ENCODE results near the gene CEP57L1. TPM values are rescaled to one million over a fixed set of nuclear protein-coding genes. Genes with fewer than 3 reads are reported as not detected.

CEP57L1 gene
- total RNA-seq, 1 experiment from 2014 or later = 8.4 TPM

DNA sequence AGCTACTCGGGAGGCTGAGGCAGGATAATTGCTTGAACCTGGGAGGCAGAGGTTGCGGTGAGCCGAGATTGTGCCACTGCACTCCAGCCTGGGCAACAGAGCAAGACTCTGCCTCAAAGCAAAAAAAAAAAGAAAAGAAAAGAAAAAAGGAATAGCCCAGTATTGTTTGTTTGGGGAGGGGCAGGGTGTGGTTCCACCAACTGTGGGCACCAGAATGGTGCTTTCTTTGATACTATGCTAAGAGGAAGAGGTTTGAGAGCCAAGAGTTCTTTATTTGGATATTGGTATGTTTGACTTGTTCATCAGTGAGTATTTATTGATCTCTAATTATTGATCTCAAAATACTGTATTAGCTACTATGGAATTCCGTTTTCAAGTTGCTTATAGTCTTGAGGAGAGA lies 72.3 kb downstream of the CEP57L1 start:
- no peaks in the 10 kb centered on the region for H3K9me3 Mint-ChIP-seq
- H3K27ac ChIP-seq (ENCODE audit: insufficient read length, low read depth, low read length) = no peak overlapping the region
- no peaks in the 10 kb centered on the region for H3K79me1 ChIP-seq (ENCODE audit: insufficient read depth, low read depth, low read length, poor library complexity, severe bottlenecking)
- H3K4ac ChIP-seq (ENCODE audit: low read depth, low read length) = no peak overlapping the region
- H2BK20ac ChIP-seq (ENCODE audit: low read depth, low read length, poor library complexity, severe bottlenecking) = no peak overlapping the region
- H3K9ac ChIP-seq (ENCODE audit: extremely low read depth, insufficient read length, low read length) = no peak overlapping the region
- no peaks in the 10 kb centered on the region for H3K36me3 Mint-ChIP-seq (ENCODE audit: insufficient read depth in 1 of 3, low read depth in 3 of 3)
- no peak overlapping the region for H3T11ph ChIP-seq (ENCODE audit: low read length)
- H3K4me1 ChIP-seq (ENCODE audit: insufficient read depth, low read length) = no peaks in the 10 kb centered on the region
- H3K27me3 ChIP-seq (ENCODE audit: insufficient read depth, low read length) = no peaks in the 10 kb centered on the region; the same call in 1 of the 2 replicates
- no peak overlapping the region for H2BK120ac ChIP-seq (ENCODE audit: low read depth, low read length, poor library complexity, severe bottlenecking)
- H3K18ac ChIP-seq (ENCODE audit: insufficient read length, low read depth, low read length) = no peak overlapping the region
- no peak overlapping the region for H2BK12ac ChIP-seq (ENCODE audit: insufficient read length, low read depth, low read length)
- H3K4me1 Mint-ChIP-seq = no peaks in the 10 kb centered on the region
- WGBS (ENCODE audit: extremely low coverage, insufficient read length, low lambda C conversion rate) = no CpG with 5 or more reads among the region's 4 CpGs
- no peaks in the 10 kb centered on the region for H3K23me2 ChIP-seq (ENCODE audit: insufficient read length, low read depth, low read length, poor library complexity, severe bottlenecking)
- no peak overlapping the region for H4K8ac ChIP-seq (replicated peaks; ENCODE audit: insufficient read length, low read depth, low read length)
- no peak overlapping the region for H3K4me3 Mint-ChIP-seq
- no peak overlapping the region for H2AFZ ChIP-seq (ENCODE audit: low read length)
- TF ChIP-seq, protein P1, sequence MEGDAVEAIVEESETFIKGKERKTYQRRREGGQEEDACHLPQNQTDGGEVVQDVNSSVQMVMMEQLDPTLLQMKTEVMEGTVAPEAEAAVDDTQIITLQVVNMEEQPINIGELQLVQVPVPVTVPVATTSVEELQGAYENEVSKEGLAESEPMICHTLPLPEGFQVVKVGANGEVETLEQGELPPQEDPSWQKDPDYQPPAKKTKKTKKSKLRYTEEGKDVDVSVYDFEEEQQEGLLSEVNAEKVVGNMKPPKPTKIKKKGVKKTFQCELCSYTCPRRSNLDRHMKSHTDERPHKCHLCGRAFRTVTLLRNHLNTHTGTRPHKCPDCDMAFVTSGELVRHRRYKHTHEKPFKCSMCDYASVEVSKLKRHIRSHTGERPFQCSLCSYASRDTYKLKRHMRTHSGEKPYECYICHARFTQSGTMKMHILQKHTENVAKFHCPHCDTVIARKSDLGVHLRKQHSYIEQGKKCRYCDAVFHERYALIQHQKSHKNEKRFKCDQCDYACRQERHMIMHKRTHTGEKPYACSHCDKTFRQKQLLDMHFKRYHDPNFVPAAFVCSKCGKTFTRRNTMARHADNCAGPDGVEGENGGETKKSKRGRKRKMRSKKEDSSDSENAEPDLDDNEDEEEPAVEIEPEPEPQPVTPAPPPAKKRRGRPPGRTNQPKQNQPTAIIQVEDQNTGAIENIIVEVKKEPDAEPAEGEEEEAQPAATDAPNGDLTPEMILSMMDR (conservative IDR thresholded peaks at IDR 0.05) = no peak
- no peak for DNase-seq
- H4K20me1 ChIP-seq (ENCODE audit: control insufficient read depth, insufficient read depth, insufficient read length) = no peaks in the 10 kb centered on the region
- no peak overlapping the region for H2AK5ac ChIP-seq (ENCODE audit: insufficient read length, low read length)
- H3K4me2 ChIP-seq (ENCODE audit: insufficient read depth, insufficient read length, low read length) = no peak overlapping the region
- no peaks in the 10 kb centered on the region for H3K9me3 ChIP-seq (ENCODE audit: control insufficient read depth, low read depth, low read length)
- no peak overlapping the region for H4K91ac ChIP-seq (ENCODE audit: insufficient read length, low read depth, low read length)
- H4K5ac ChIP-seq (ENCODE audit: insufficient read length, low read depth, low read length) = no peak overlapping the region
- H3K56ac ChIP-seq (ENCODE audit: insufficient read length, low read depth, low read length) = no peak overlapping the region
- H3K27me3 Mint-ChIP-seq (ENCODE audit: low read depth) = no peaks in the 10 kb centered on the region
- H2BK15ac ChIP-seq (ENCODE audit: low read depth, low read length) = no peak overlapping the region
- no peak overlapping the region for H3K14ac ChIP-seq (ENCODE audit: insufficient read depth, low read length)
- no peak overlapping the region; a peak in 1 of 7 replicates for H3K27ac Mint-ChIP-seq
- no peaks in the 10 kb centered on the region for H3K79me2 ChIP-seq (ENCODE audit: insufficient read depth, low read length)
- H2BK5ac ChIP-seq (ENCODE audit: insufficient read length, low read length) = no peak overlapping the region
- H3K23ac ChIP-seq (ENCODE audit: insufficient read length, low read depth, low read length) = no peak overlapping the region
